SU-DHL-6 (cell line): ENCODE results near the gene CELSR2.

Experiments used
- CTCF ChIP-seq: fragments of 200-600 bp; sonication (generic); IDR thresholded peaks from one replicate; pipeline ENCODE4 v1.5.1; 2017; ENCODE audit warnings: antibody characterized with exemption, mild to moderate bottlenecking, low read length, moderate library complexity; ENCODE audit not compliant: insufficient read depth, poor library complexity, severe bottlenecking
- EZH2phosphoT487 ChIP-seq: fragments of 200-600 bp; sonication (generic), shearing (Covaris generic); conservative IDR thresholded peaks from 2 replicates; pipeline ENCODE4 v1.6.1; 2018; ENCODE audit warnings: mild to moderate bottlenecking, antibody characterized with exemption, low read length, moderate library complexity, mixed read lengths

GRCh38 chr1:109206339-109206738, 43.0 kb upstream of the CELSR2 start:
- TF ChIP-seq CTCF, result no peak
- no peak for TF ChIP-seq EZH2phosphoT487
